ENCODE data around the gene RPS25. TPM values are rescaled to one million over a fixed set of nuclear protein-coding genes. Genes with fewer than 3 reads are reported as not detected.
"Not testable (repeated sequence)": the region's sequence is repeated elsewhere in the genome, so short reads cannot be mapped to it uniquely, and the experiment has no call there.

Gene RPS25
- polyA plus RNA-seq (2013, experiment 1 of 2): 1,110 TPM
- 1,173 TPM for polyA plus RNA-seq (2013, experiment 2 of 2)

DNA sequence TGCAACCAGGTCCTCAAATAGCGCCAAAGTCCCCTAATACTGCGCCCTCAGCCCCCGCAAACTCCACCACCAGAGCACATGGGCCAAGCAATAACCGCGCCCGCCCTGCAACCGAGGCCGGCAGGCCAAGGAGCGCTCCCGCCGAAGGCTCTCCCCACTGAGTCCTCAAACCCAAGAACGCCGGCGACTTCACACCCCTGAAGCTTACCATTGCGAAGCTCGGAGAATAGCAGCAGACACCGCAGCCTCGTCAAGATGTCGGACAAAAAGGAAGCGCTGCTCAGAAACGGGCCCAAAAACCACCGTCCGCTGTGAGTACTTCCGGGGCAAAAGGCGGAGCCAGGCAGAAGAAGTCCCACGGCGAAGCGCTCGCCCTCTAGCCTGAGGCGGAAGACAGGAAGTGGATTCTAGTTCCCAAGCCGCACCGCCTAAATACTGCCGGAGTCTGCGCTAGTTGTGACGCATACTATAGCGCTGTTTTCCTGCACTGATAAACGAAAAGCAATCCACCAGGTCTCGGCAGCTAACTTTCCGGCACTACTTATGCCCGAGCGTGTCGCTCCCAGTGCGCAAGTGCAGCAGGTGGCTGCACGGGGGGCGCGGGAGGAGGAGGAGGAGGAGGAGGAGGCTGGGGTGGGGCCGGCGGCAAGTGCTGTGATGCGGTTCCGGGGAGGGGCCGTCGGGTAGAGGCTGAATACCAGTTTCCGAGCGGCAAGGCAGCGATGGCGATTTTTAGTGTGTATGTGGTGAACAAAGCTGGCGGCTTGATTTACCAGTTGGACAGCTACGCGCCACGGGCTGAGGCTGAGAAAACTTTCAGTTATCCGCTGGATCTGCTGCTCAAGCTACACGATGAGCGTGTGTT lies at the start of gene RPS25, which contains the start of gene TRAPPC4:
TSS of gene RPS25 (minus strand) at position 270 of the 865 bp plus-strand sequence. CDS start at position 211, 59 bp downstream.
TSS of gene TRAPPC4 (plus strand) at position 693 of the 865 bp plus-strand sequence. CDS start at position 723, 30 bp downstream.
- Histone ChIP-seq H3K9me3 (ENCODE audit: control insufficient read depth, low read length) (no peaks in the 10 kb centered on the region), H3K4me3 (ENCODE audit: extremely low read depth, insufficient read depth, low read length, poor library complexity, severe bottlenecking) (peak within 1 kb of the TSS; percentile 95), H3K36me3 (ENCODE audit: control insufficient read depth, insufficient read depth, low read length) (peaks cover 82% of the 10 kb centered on the region), H3K4me1 (ENCODE audit: control insufficient read depth, insufficient read depth, low read length, poor library complexity, severe bottlenecking) (peaks cover 16% of the 10 kb centered on the region), H3K27ac (ENCODE audit: low read depth, low read length, severe bottlenecking) (peak within 1 kb of the TSS; percentile 81)
- 0% methylated on average over 53 to 60 of the region's 63 CpGs for WGBS, 2 experiments (ENCODE audit: insufficient coverage in 2 of 2)

- Histone ChIP-seq H3K27ac (ENCODE audit: low read depth, low read length, severe bottlenecking) (peak within 1 kb of the TSS; percentile 82), H3K9me3 (ENCODE audit: control insufficient read depth, low read length) (no peaks in the 10 kb centered on the region), H3K4me3 (ENCODE audit: extremely low read depth, insufficient read depth, low read length, poor library complexity, severe bottlenecking) (peak within 1 kb of the TSS; percentile 88), H3K4me1 (ENCODE audit: control insufficient read depth, insufficient read depth, low read length, poor library complexity, severe bottlenecking) (no peaks in the 10 kb centered on the region), H3K36me3 (ENCODE audit: control insufficient read depth, insufficient read depth, low read length) (peaks cover 25% of the 10 kb centered on the region)
- 0 to 1% methylated on average over 45 to 46 of the region's 49 CpGs for whole genome bisulfite sequencing, 2 experiments (ENCODE audit: insufficient coverage in 2 of 2)
Measured at GRCh38 chr11:119067371-119068222, 49.5 kb upstream of the RPS25 start, which contains the start of gene VPS11. Gene VPS11 (plus strand): TSS chr11:119067818. CDS start chr11:119067824, 6 bp downstream.

DNA sequence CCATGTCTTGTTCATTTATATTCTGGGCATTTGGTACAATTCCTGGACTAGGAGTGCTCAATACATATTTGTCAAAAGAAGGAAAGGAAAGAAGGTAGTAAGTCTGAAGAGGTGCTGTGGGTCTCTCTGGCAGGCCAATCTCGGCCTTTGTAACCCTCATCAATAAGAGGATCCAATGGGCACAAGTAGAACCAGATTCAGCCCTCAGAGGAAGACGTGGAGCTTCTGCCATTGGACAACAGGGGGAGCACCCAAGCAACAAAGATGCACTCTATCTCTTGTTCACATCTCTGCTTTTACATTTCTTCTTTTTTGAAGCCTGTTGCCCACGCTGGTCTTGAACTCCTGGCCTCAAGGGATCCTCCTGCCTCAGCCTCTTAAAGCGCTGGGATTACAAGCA lies 47.2 kb upstream of the RPS25 start:
- H3K4me1 ChIP-seq (ENCODE audit: control insufficient read depth, insufficient read depth, low read length, poor library complexity, severe bottlenecking): no peaks in the 10 kb centered on the region
- no peak overlapping the region for H3K27ac ChIP-seq (ENCODE audit: low read depth, low read length, severe bottlenecking)
- no peaks in the 10 kb centered on the region for H3K9me3 ChIP-seq (ENCODE audit: control insufficient read depth, low read length)
- no peak overlapping the region for H3K4me3 ChIP-seq (ENCODE audit: extremely low read depth, insufficient read depth, low read length, poor library complexity, severe bottlenecking)
- WGBS, 2 experiments (ENCODE audit: insufficient coverage in 2 of 2): 33 to 58% methylated on average over 2 to 4 of the region's 4 CpGs
- peaks cover 7% of the 10 kb centered on the region for H3K36me3 ChIP-seq (ENCODE audit: control insufficient read depth, insufficient read depth, low read length)

DNA sequence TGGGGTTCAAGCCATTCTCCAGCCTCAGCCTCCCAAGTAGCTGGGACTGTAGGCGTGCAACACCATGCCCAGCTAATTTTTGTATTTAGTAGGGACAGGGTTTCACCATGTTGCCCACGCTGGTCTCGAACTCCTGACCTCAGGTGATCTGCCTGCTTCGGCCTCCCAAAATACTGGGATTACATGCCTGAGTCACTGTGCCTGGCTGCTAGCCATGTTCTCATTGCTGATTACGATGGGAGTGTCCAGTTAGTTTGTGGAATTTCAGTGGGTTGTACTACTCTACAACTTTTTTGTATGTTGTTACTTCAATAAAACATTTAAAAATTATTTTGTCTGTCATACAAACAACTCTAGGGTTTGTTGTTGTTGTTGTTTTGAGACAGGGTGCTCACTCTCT lies 44.6 kb upstream of the RPS25 start:
- Histone ChIP-seq H3K4me3 (ENCODE audit: extremely low read depth, insufficient read depth, low read length, poor library complexity, severe bottlenecking) (no peak overlapping the region), H3K9me3 (ENCODE audit: control insufficient read depth, low read length) (no peaks in the 10 kb centered on the region), H3K4me1 (ENCODE audit: control insufficient read depth, insufficient read depth, low read length, poor library complexity, severe bottlenecking) (no peaks in the 10 kb centered on the region), H3K36me3 (ENCODE audit: control insufficient read depth, insufficient read depth, low read length) (peaks cover 2% of the 10 kb centered on the region), H3K27ac (ENCODE audit: low read depth, low read length, severe bottlenecking) (no peak overlapping the region)
- WGBS, 2 experiments (ENCODE audit: insufficient coverage in 2 of 2): 94 to 100% methylated on average over 3 to 4 of the region's 5 CpGs

GRCh38 chr11:119061256-119061655 lies 43.1 kb upstream of the RPS25 start:
- Histone ChIP-seq H3K4me3 (ENCODE audit: extremely low read depth, insufficient read depth, low read length, poor library complexity, severe bottlenecking) (no peak overlapping the region), H3K36me3 (ENCODE audit: control insufficient read depth, insufficient read depth, low read length) (peaks cover 2% of the 10 kb centered on the region), H3K9me3 (ENCODE audit: control insufficient read depth, low read length) (no peaks in the 10 kb centered on the region), H3K27ac (ENCODE audit: low read depth, low read length, severe bottlenecking) (no peak overlapping the region), H3K4me1 (ENCODE audit: control insufficient read depth, insufficient read depth, low read length, poor library complexity, severe bottlenecking) (no peaks in the 10 kb centered on the region)
- 89% methylated on average over 3 of the region's 3 CpGs; no CpG with 5 or more reads in 1 of the 2 experiments for WGBS, 2 experiments (ENCODE audit: insufficient coverage in 2 of 2)

DNA sequence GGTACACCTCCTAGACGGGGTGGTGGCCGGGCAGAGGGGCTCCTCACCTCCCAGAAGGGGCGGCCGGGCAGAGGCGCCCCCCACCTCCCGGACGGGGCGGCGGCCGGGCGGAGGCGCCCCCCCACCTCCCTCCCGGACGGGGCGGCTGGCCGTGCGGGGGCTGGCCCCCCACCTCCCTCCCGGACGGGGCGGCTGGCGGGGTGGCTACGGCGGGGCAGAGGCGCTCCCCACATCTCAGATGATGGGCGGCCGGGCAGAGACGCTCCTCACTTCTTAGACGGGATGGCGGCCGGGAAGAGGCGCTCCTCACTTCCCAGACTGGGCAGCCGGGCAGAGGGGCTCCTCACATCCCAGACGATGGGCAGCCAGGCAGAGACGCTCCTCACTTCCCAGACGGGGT lies 41.0 kb upstream of the RPS25 start:
- 98% methylated on average over 8 of the region's 35 CpGs; no CpG with 5 or more reads in 1 of the 2 experiments for WGBS, 2 experiments (ENCODE audit: insufficient coverage in 2 of 2)
- not testable (repeated sequence) for H3K4me3 ChIP-seq (ENCODE audit: extremely low read depth, insufficient read depth, low read length, poor library complexity, severe bottlenecking); H3K4me1 ChIP-seq (ENCODE audit: control insufficient read depth, insufficient read depth, low read length, poor library complexity, severe bottlenecking); H3K9me3 ChIP-seq (ENCODE audit: control insufficient read depth, low read length); H3K27ac ChIP-seq (ENCODE audit: low read depth, low read length, severe bottlenecking)
- H3K36me3 ChIP-seq (ENCODE audit: control insufficient read depth, insufficient read depth, low read length): peaks cover 17% of the 10 kb centered on the region

DNA sequence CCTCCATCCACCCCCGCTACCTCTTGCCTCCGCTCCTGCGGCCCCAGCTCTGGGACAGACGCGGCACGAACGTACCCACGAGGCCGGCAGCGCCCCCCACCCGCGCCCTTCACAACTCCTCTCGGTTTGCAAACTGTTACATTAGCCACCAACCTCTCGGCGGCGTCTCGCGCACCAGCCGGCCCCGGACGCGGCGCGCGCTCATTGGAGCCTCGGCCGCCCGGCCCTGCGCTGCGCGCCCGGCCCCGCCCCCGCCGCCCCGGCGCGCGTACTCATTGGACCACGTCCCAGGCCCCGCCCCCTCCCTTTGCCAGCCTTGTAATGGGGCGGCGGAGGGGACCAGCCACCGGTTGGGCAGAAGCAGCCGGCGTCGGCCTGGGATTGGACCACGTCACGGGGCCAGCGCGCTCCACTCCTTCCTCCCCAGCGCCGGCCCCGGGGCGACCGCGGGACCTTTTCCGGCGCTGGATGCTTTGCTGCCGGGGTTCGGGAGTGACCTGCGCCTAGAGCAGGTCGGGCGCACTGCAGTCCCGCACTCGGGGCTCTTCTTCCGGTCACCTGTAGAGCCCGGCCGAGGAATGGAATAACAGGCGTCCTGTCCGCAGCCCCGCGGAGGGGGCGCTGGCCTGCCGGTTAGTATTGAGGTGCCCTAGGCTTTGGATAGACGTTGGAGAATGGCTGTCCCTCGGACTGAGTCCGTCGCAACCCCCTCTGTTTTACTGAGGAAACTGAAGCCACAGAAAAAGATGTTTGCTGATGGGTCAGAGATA lies 39.0 kb upstream of the RPS25 start, which contains the start of gene HYOU1:
TSS of gene HYOU1 (minus strand) at position 206 of the 770 bp plus-strand sequence. CDS start 1,045 bp downstream, outside the sequence.
- 0% methylated on average over 37 to 62 of the region's 79 CpGs for WGBS, 2 experiments (ENCODE audit: insufficient coverage in 2 of 2)
- H3K4me3 ChIP-seq (ENCODE audit: extremely low read depth, insufficient read depth, low read length, poor library complexity, severe bottlenecking): peak within 1 kb of the TSS; percentile 98

DNA sequence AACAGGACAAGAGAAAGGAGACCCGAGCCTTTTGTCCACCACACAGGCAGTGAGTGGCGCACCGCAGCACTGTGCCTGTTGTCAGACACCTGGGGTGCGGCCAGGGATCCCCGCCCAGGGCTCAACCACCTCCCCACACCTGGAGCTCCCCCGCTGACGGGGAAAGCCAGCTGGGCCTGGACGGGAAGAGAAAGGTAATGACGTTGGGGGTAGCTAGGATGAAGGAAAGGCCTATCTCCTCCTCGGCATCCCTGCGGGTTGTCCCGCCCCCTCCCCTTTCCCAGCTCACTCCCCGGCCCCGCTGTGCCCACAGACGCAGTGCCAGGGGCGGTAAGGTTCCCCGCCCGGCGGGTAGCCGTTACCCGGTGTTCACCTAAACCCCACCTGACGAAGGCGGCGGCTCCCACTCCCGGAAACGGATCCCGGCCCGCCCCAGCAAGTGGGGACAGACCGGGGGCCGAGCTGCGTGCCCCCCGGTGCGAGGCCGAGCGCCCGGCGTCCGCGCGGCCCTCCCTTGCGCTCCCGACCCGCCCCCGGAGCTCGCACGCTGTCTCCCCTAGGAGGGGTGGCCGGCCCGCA lies 38.4 kb upstream of the RPS25 start:
- Histone ChIP-seq H3K27ac (ENCODE audit: low read depth, low read length, severe bottlenecking) (peak overlapping the region; percentile 94), H3K36me3 (ENCODE audit: control insufficient read depth, insufficient read depth, low read length) (peaks cover 43% of the 10 kb centered on the region), H3K4me3 (ENCODE audit: extremely low read depth, insufficient read depth, low read length, poor library complexity, severe bottlenecking) (peak overlapping the region; percentile 98), H3K4me1 (ENCODE audit: control insufficient read depth, insufficient read depth, low read length, poor library complexity, severe bottlenecking) (peaks cover 10% of the 10 kb centered on the region), H3K9me3 (ENCODE audit: control insufficient read depth, low read length) (no peaks in the 10 kb centered on the region)
- WGBS, 2 experiments (ENCODE audit: insufficient coverage in 2 of 2): 0% methylated on average over 13 to 25 of the region's 48 CpGs

More for the DNA sequence above, 39.0 kb upstream of the RPS25 start, which contains the start of gene HYOU1:
- Histone ChIP-seq H3K36me3 (ENCODE audit: control insufficient read depth, insufficient read depth, low read length) (peaks cover 36% of the 10 kb centered on the region), H3K27ac (ENCODE audit: low read depth, low read length, severe bottlenecking) (peak within 1 kb of the TSS; percentile 94), H3K4me1 (ENCODE audit: control insufficient read depth, insufficient read depth, low read length, poor library complexity, severe bottlenecking) (peaks cover 8% of the 10 kb centered on the region), H3K9me3 (ENCODE audit: control insufficient read depth, low read length) (no peaks in the 10 kb centered on the region)

GRCh38 chr11:119055901-119056300 lies 37.8 kb upstream of the RPS25 start:
- Histone ChIP-seq H3K9me3 (ENCODE audit: control insufficient read depth, low read length) (no peaks in the 10 kb centered on the region), H3K27ac (ENCODE audit: low read depth, low read length, severe bottlenecking) (peak overlapping the region; percentile 94), H3K4me3 (ENCODE audit: extremely low read depth, insufficient read depth, low read length, poor library complexity, severe bottlenecking) (peak overlapping the region; percentile 98), H3K36me3 (ENCODE audit: control insufficient read depth, insufficient read depth, low read length) (peaks cover 49% of the 10 kb centered on the region), H3K4me1 (ENCODE audit: control insufficient read depth, insufficient read depth, low read length, poor library complexity, severe bottlenecking) (peaks cover 10% of the 10 kb centered on the region)
- 58 to 76% methylated on average over 4 to 5 of the region's 6 CpGs for WGBS, 2 experiments (ENCODE audit: insufficient coverage in 2 of 2)
